Gastroesophageal sphincter (tissue), 3 donors: ENCODE data around the gene CATSPER3.

Experiments used
- CTCF ChIP-seq, 4 experiments: fragments of 200-600 bp in 2 of 4; fragments of 450-650 bp in 2 of 4; sonication (generic) in 1 of 4; IDR thresholded peaks; one replicate each; pipeline ENCODE4 v1.5.1; 2017 to 2019; ENCODE audit warnings: antibody characterized with exemption in 4 of 4, mild to moderate bottlenecking in 2 of 4, moderate library complexity in 2 of 4
- POLR2A ChIP-seq, 2 donors: fragments of 450-650 bp; IDR thresholded peaks; one replicate each; pipeline ENCODE4 v1.6.1; 2017; ENCODE audit warnings: antibody characterized with exemption in 2 of 2, mild to moderate bottlenecking in 2 of 2, moderate library complexity in 1 of 2

GRCh38 chr5:135009736-135010501 is 42.2 kb downstream of the CATSPER3 start:
- no peak for TF ChIP-seq CTCF (IDR thresholded peaks at IDR 0.05)
- TF ChIP-seq POLR2A (IDR thresholded peaks at IDR 0.05): no peak
